IMR-90 (cell line): ENCODE data around the gene IDS. TPM values are rescaled to one million over a fixed set of nuclear protein-coding genes. Genes with fewer than 3 reads are reported as not detected.

Experiments used
- ATAC-seq: fragments of 200-7000 bp; cut with Tn5 transposase; 2 replicates; pipeline ENCODE4 v1.9.1; 2020; ENCODE audit warnings: low read depth, mild to moderate bottlenecking, moderate library complexity
- BruUV-seq: library from RNA; stranded (reverse); fragments of 400-500 nt; replicated peaks from 2 replicates; lab custom pipeline; 2021; lab: Mats Ljungman, UMichigan
- CTCF ChIA-PET: fragments of 300-600 bp; formaldehyde crosslinking; extraction: SDS; loops from one replicate; lab custom pipeline; 2021; ENCODE audit warnings: antibody characterized with exemption; lab: Yijun Ruan, JAX
- POLR2A ChIA-PET: fragments of 300-600 bp; sonication (Branson Sonifier 250); formaldehyde crosslinking; loops from one replicate; lab custom pipeline; 2022; ENCODE audit warnings: antibody characterized with exemption; ENCODE audit not compliant: unreplicated experiment; lab: Charles Lee
- DNase-seq: peaks from one replicate; pipeline ENCODE4 v3.0.0; 2013
- H2AFZ ChIP-seq: replicated peaks from 2 replicates; pipeline ENCODE3; 2013; ENCODE audit warnings: low read length, mild to moderate bottlenecking; ENCODE audit not compliant: poor library complexity
- H2AK5ac ChIP-seq: 2 replicates; pipeline ENCODE4 v1.6.1; 2013; ENCODE audit warnings: low read depth, low read length, inconsistent platforms
- H2AK9ac ChIP-seq: replicated peaks from 2 replicates; pipeline ENCODE3; 2013; ENCODE audit warnings: mild to moderate bottlenecking, low read depth, low read length, moderate library complexity; ENCODE audit not compliant: poor library complexity
- H2BK120ac ChIP-seq: 2 replicates; pipeline ENCODE4 v1.6.1; 2013; ENCODE audit warnings: low read depth, low read length, inconsistent platforms
- H2BK15ac ChIP-seq: 3 replicates; pipeline ENCODE4 v1.6.1; 2013; ENCODE audit warnings: low read depth, low read length, inconsistent platforms
- H2BK20ac ChIP-seq: 2 replicates; pipeline ENCODE4 v1.6.1; 2013; ENCODE audit warnings: low read depth, mild to moderate bottlenecking, inconsistent platforms, low read length, moderate library complexity
- H2BK5ac ChIP-seq: 2 replicates; pipeline ENCODE4 v1.6.1; 2013; ENCODE audit warnings: mild to moderate bottlenecking, low read depth, low read length, inconsistent platforms; ENCODE audit not compliant: poor library complexity, severe bottlenecking
- H3K14ac ChIP-seq: replicated peaks from 2 replicates; pipeline ENCODE4 v1.6.1; 2013; ENCODE audit warnings: low read depth, low read length, inconsistent platforms
- H3K18ac ChIP-seq: 2 replicates; pipeline ENCODE4 v1.6.1; 2013; ENCODE audit warnings: low read depth, low read length, control low read depth
- H3K23ac ChIP-seq: 2 replicates; pipeline ENCODE4 v1.6.1; 2013; ENCODE audit warnings: low read depth, low read length, inconsistent platforms
- H3K27ac ChIP-seq: 2 replicates; pipeline ENCODE4 v1.5.1; 2013; ENCODE audit warnings: mild to moderate bottlenecking, control low read depth, low read length; ENCODE audit not compliant: insufficient read depth
- H3K27me3 ChIP-seq: 2 replicates; pipeline ENCODE4 v1.6.1; 2013; ENCODE audit warnings: low read length; ENCODE audit not compliant: control insufficient read depth, insufficient read depth
- H3K36me3 ChIP-seq: 2 replicates; pipeline ENCODE4 v1.6.1; 2013; ENCODE audit warnings: low read length, mixed read lengths; ENCODE audit not compliant: control insufficient read depth, insufficient read depth
- H3K4ac ChIP-seq: 2 replicates; pipeline ENCODE4 v1.6.1; 2013; ENCODE audit warnings: low read depth, low read length, inconsistent platforms
- H3K4me1 ChIP-seq: 2 replicates; pipeline ENCODE4 v1.6.1; 2013; ENCODE audit warnings: low read length, mixed read lengths; ENCODE audit not compliant: control insufficient read depth, insufficient read depth
- H3K4me2 ChIP-seq: 2 replicates; pipeline ENCODE4 v1.6.1; 2013; ENCODE audit warnings: low read depth, mild to moderate bottlenecking, control low read depth, low read length, moderate library complexity
- H3K4me3 ChIP-seq: 2 replicates; pipeline ENCODE4 v1.5.1; 2013; ENCODE audit warnings: low read depth, mild to moderate bottlenecking, control low read depth, low read length, moderate library complexity; ENCODE audit not compliant: insufficient read depth
- H3K56ac ChIP-seq: 2 replicates; pipeline ENCODE4 v1.6.1; 2013; ENCODE audit warnings: low read length, inconsistent platforms; ENCODE audit not compliant: insufficient read depth; ENCODE audit errors: extremely low read depth
- H3K79me1 ChIP-seq, 2 experiments: 2 replicates each; pipeline ENCODE4 v1.6.1; 2013; ENCODE audit warnings: low read length in 2 of 2, inconsistent platforms in 1 of 2, low read depth in 1 of 2
- H3K9ac ChIP-seq: 2 replicates; pipeline ENCODE4 v1.6.1; 2013; ENCODE audit warnings: low read depth, low read length, control low read depth
- H3K9me1 ChIP-seq: 2 replicates; pipeline ENCODE4 v1.6.1; 2013; ENCODE audit warnings: low read length, inconsistent platforms; ENCODE audit not compliant: insufficient read depth
- H3K9me3 ChIP-seq: 2 replicates; pipeline ENCODE4 v1.6.1; 2013; ENCODE audit warnings: low read length; ENCODE audit not compliant: control insufficient read depth, insufficient read depth
- H4K20me1 ChIP-seq: 2 replicates; pipeline ENCODE4 v1.6.1; 2013; ENCODE audit warnings: low read length, inconsistent platforms; ENCODE audit not compliant: insufficient read depth
- H4K5ac ChIP-seq: 2 replicates; pipeline ENCODE4 v1.6.1; 2013; ENCODE audit warnings: mild to moderate bottlenecking, low read depth, low read length, control low read depth
- H4K8ac ChIP-seq, 2 experiments: 2 replicates each; pipeline ENCODE4 v1.6.1; 2013; ENCODE audit warnings: low read depth in 2 of 2, low read length in 2 of 2, control low read depth in 1 of 2, inconsistent platforms in 1 of 2
- H4K91ac ChIP-seq: 2 replicates; pipeline ENCODE4 v1.6.1; 2013; ENCODE audit warnings: low read depth, low read length, inconsistent platforms; ENCODE audit not compliant: insufficient read depth
- MXI1 ChIP-seq: IDR thresholded peaks from 2 replicates; pipeline ENCODE4 v1.6.1; 2012; ENCODE audit warnings: low read depth, mild to moderate bottlenecking, low read length, moderate library complexity, borderline replicate concordance
- NFE2L2 ChIP-seq: fragments of 150-350 bp; IDR thresholded peaks from 2 replicates; pipeline ENCODE4 v1.6.1; 2016; ENCODE audit warnings: low read depth, mild to moderate bottlenecking, low read length
- WGBS, 2 experiments: methylation state at CpG; one replicate each; pipeline versions ENCODE4 v1.1.5 to v1.1.7; 2013; ENCODE audit warnings: missing lambda C conversion rate in 2 of 2; ENCODE audit not compliant: insufficient read length in 1 of 2; ENCODE audit errors: extremely low coverage in 2 of 2; 5-methylcytosine and 5-hydroxymethylcytosine counted together
- dilution Hi-C: fragments of 300-500 bp; cut with HindIII; formaldehyde crosslinking; loops from one replicate; pipeline ENCODE4 v1.14.3; 2018; ENCODE audit warnings: low sequenced_read_pairs; ENCODE audit not compliant: unreplicated experiment
- in situ Hi-C: fragments of 300-500 bp; cut with MboI; formaldehyde crosslinking; loops from 3 replicates; pipeline ENCODE4 v1.14.3; 2019; ENCODE audit warnings: low sequenced_read_pairs, inconsistent platforms, mixed read lengths
- intact Hi-C: fragments of 100-400 bp; cut with micrococcal nuclease; formaldehyde crosslinking; loops from 2 replicates; pipeline ENCODE4 v1.10.0; 2022
- polyA plus RNA-seq, 3 experiments: library from polyadenylated mRNA; depleted of rRNA; stranded (reverse); fragments of >200 nt; gene quantifications; 2 replicates each; pipeline ENCODE4 v1.2.3, GENCODE V29; 2012; ENCODE audit warnings: low replicate concordance in 1 of 3
- total RNA-seq: library from RNA; depleted of rRNA; stranded (reverse); fragments of >200 nt; gene quantifications from 2 replicates; pipeline ENCODE4 v1.2.3, GENCODE V29; 2012
- TF ChIP-seq, protein P1 (sequence below): conservative IDR thresholded peaks from 2 replicates; pipeline ENCODE4 v1.5.1; 2012; ENCODE audit warnings: mild to moderate bottlenecking, low read depth, low read length, improper control_type of control experiment
- TF ChIP-seq, protein P2 (sequence below): fragments of 150-350 bp; IDR thresholded peaks from 2 replicates; pipeline ENCODE4 v1.6.1; 2017; ENCODE audit warnings: mild to moderate bottlenecking, antibody characterized with exemption, low read length, low read depth
- TF ChIP-seq, protein P3 (sequence below): fragments of 150-350 bp; IDR thresholded peaks from 2 replicates; pipeline ENCODE4 v1.6.1; 2016; ENCODE audit warnings: low read depth, mild to moderate bottlenecking, low read length, moderate library complexity, borderline replicate concordance

Gene IDS
- total and polyA plus RNA-seq, 2 of the 4 experiments (the other 2 are of a cell fraction): 26.3 to 56.9 TPM

DNA sequence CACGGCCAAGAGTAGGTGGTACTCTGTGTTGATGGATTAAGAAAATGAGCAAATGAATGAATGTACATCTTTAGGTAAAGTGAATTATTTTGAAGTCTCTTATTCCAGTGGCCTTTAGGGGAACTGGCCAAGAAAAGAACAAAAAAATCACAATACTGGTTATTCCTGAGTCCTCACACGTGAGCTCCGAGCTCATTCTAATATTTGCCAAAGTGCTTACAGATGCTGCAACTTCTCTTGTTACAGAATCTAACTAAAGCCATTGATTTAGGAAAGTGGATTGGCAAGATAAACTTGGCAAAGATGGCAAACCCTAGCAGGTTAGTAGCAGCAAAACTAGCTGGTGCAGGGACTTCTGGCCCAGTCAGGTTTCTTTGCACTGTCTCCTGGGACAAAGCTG lies 37.6 kb downstream of the IDS start:
- no peak overlapping the region for H3K4me3 ChIP-seq
- BruUV-seq: no TSS peak
- no peaks in the 10 kb centered on the region for H4K20me1 ChIP-seq
- POLR2A ChIA-PET: no interaction called here
- TF ChIP-seq, protein P1, sequence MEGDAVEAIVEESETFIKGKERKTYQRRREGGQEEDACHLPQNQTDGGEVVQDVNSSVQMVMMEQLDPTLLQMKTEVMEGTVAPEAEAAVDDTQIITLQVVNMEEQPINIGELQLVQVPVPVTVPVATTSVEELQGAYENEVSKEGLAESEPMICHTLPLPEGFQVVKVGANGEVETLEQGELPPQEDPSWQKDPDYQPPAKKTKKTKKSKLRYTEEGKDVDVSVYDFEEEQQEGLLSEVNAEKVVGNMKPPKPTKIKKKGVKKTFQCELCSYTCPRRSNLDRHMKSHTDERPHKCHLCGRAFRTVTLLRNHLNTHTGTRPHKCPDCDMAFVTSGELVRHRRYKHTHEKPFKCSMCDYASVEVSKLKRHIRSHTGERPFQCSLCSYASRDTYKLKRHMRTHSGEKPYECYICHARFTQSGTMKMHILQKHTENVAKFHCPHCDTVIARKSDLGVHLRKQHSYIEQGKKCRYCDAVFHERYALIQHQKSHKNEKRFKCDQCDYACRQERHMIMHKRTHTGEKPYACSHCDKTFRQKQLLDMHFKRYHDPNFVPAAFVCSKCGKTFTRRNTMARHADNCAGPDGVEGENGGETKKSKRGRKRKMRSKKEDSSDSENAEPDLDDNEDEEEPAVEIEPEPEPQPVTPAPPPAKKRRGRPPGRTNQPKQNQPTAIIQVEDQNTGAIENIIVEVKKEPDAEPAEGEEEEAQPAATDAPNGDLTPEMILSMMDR: no peak
- TF ChIP-seq NFE2L2 (no peak), MXI1 (no peak)
- TF ChIP-seq, protein P2, sequence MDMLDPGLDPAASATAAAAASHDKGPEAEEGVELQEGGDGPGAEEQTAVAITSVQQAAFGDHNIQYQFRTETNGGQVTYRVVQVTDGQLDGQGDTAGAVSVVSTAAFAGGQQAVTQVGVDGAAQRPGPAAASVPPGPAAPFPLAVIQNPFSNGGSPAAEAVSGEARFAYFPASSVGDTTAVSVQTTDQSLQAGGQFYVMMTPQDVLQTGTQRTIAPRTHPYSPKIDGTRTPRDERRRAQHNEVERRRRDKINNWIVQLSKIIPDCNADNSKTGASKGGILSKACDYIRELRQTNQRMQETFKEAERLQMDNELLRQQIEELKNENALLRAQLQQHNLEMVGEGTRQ: no peak
- TF ChIP-seq, protein P3, sequence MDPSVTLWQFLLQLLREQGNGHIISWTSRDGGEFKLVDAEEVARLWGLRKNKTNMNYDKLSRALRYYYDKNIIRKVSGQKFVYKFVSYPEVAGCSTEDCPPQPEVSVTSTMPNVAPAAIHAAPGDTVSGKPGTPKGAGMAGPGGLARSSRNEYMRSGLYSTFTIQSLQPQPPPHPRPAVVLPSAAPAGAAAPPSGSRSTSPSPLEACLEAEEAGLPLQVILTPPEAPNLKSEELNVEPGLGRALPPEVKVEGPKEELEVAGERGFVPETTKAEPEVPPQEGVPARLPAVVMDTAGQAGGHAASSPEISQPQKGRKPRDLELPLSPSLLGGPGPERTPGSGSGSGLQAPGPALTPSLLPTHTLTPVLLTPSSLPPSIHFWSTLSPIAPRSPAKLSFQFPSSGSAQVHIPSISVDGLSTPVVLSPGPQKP: no peak
- no peak overlapping the region for H3K4me2 ChIP-seq
- DNase-seq: no peak
- H2AK9ac ChIP-seq: no peak overlapping the region
- no peaks in the 10 kb centered on the region for H3K9me1 ChIP-seq
- no peak overlapping the region for H3K4ac ChIP-seq
- H2AFZ ChIP-seq: no peak overlapping the region
- no peak overlapping the region for H3K56ac ChIP-seq
- in situ Hi-C loops (no loop called here), dilution Hi-C loops (no loop called here), intact Hi-C loops (no loop called here)
- H2AK5ac ChIP-seq: no peak overlapping the region
- no peak overlapping the region for H4K91ac ChIP-seq
- no peak overlapping the region for H3K27ac ChIP-seq
- no peak overlapping the region for H3K18ac ChIP-seq
- CTCF ChIA-PET: no interaction called here
- H3K4me1 ChIP-seq: no peaks in the 10 kb centered on the region
- no peaks in the 10 kb centered on the region for H3K27me3 ChIP-seq
- ATAC-seq: no peak
- no peak overlapping the region for H3K23ac ChIP-seq
- H2BK15ac ChIP-seq: no peak overlapping the region
- no peaks in the 10 kb centered on the region for H3K36me3 ChIP-seq
- H3K79me1 ChIP-seq: no peaks in the 10 kb centered on the region
- no peak overlapping the region for H4K8ac ChIP-seq
- no peak overlapping the region for H2BK20ac ChIP-seq
- no peaks in the 10 kb centered on the region for H3K9me3 ChIP-seq
- no peak overlapping the region for H3K14ac ChIP-seq
- no peak overlapping the region for H3K9ac ChIP-seq
- H4K5ac ChIP-seq: no peak overlapping the region
- H2BK120ac ChIP-seq: no peak overlapping the region
- WGBS, 2 experiments: no CpG with 5 or more reads among the region's 3 CpGs
- no peak overlapping the region for H2BK5ac ChIP-seq
